SU-DHL-6 (cell line): ENCODE results near the gene TRIM2.

Experiments
- EZH2phosphoT487 ChIP-seq: fragments of 200-600 bp; sonication (generic), shearing (Covaris generic); conservative IDR thresholded peaks from 2 replicates; pipeline ENCODE4 v1.6.1; 2018; ENCODE audit warnings: mild to moderate bottlenecking, antibody characterized with exemption, low read length, moderate library complexity, mixed read lengths
- TF ChIP-seq, protein P1 (sequence below): fragments of 200-600 bp; sonication (generic); IDR thresholded peaks from one replicate; pipeline ENCODE4 v1.5.1; 2017; ENCODE audit warnings: antibody characterized with exemption, mild to moderate bottlenecking, low read length, moderate library complexity; ENCODE audit not compliant: insufficient read depth, poor library complexity, severe bottlenecking

DNA sequence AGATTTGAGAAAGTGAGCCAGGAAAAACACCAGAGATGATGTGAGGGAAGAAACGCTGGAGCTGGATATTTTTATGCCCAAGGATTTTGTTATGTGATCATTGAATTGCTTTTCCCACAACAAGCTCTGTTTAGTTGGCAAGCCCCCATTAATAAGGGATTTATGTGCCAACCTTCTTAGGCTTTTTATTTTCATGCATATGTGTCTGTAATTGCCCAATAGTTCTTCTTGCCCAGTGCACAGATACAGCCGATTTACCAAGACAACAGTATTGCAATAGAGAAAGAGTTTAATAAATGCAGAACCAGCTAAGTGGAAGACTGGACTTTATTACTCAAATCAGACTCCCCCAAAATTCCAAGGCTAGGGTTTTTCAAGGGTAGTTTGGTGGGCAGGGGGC lies 57.7 kb downstream of the TRIM2 start:
- no peak for TF ChIP-seq EZH2phosphoT487
- TF ChIP-seq, protein P1, sequence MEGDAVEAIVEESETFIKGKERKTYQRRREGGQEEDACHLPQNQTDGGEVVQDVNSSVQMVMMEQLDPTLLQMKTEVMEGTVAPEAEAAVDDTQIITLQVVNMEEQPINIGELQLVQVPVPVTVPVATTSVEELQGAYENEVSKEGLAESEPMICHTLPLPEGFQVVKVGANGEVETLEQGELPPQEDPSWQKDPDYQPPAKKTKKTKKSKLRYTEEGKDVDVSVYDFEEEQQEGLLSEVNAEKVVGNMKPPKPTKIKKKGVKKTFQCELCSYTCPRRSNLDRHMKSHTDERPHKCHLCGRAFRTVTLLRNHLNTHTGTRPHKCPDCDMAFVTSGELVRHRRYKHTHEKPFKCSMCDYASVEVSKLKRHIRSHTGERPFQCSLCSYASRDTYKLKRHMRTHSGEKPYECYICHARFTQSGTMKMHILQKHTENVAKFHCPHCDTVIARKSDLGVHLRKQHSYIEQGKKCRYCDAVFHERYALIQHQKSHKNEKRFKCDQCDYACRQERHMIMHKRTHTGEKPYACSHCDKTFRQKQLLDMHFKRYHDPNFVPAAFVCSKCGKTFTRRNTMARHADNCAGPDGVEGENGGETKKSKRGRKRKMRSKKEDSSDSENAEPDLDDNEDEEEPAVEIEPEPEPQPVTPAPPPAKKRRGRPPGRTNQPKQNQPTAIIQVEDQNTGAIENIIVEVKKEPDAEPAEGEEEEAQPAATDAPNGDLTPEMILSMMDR = no peak
